Measurements from ENCODE around the gene ZNF281.
"Not testable (repeated sequence)": the region's sequence is repeated elsewhere in the genome, so short reads cannot be mapped to it uniquely, and the experiment has no call there.

Gene ZNF281

GRCh38 chr1:200409761-200410565 is at the start of gene ZNF281:
Gene ZNF281 (minus strand): TSS chr1:200410036. CDS start chr1:200409705, 331 bp downstream.
- DNase-seq (ENCODE audit: low spot score) = peak; percentile 95

- DNase-seq (ENCODE audit: low spot score) = no peak
Measured at GRCh38 chr1:200458780-200459179, 48.9 kb upstream of the ZNF281 start.

- no peak for DNase-seq (ENCODE audit: low spot score)
Measured at GRCh38 chr1:200457810-200458209, 48.0 kb upstream of the ZNF281 start.

GRCh38 chr1:200454425-200454824 is 44.6 kb upstream of the ZNF281 start:
- no peak for DNase-seq (ENCODE audit: low spot score)

- DNase-seq (ENCODE audit: low spot score) = no peak
Measured at GRCh38 chr1:200453553-200453905, 43.7 kb upstream of the ZNF281 start.

GRCh38 chr1:200452850-200453552 is 43.2 kb upstream of the ZNF281 start:
- DNase-seq (ENCODE audit: low spot score) = no peak

GRCh38 chr1:200448034-200448762 is 38.4 kb upstream of the ZNF281 start:
- no peak for DNase-seq (ENCODE audit: low spot score)

- DNase-seq (ENCODE audit: low spot score) = no peak
Measured at GRCh38 chr1:200445213-200445612, 35.4 kb upstream of the ZNF281 start.

- DNase-seq (ENCODE audit: low spot score) = no peak
Measured at GRCh38 chr1:200444478-200444877, 34.6 kb upstream of the ZNF281 start.

GRCh38 chr1:200443860-200444259 is 34.0 kb upstream of the ZNF281 start:
- DNase-seq (ENCODE audit: low spot score) = no peak

- DNase-seq (ENCODE audit: low spot score) = no peak
Measured at GRCh38 chr1:200442537-200443156, 32.8 kb upstream of the ZNF281 start.

- no peak for DNase-seq (ENCODE audit: low spot score)
Measured at GRCh38 chr1:200442023-200442422, 32.2 kb upstream of the ZNF281 start.

- DNase-seq (ENCODE audit: low spot score) = no peak
Measured at GRCh38 chr1:200438911-200439310, 29.1 kb upstream of the ZNF281 start.

- DNase-seq (ENCODE audit: low spot score) = not testable (repeated sequence)
Measured at GRCh38 chr1:200438413-200438812, 28.6 kb upstream of the ZNF281 start.

- no peak for DNase-seq (ENCODE audit: low spot score)
Measured at GRCh38 chr1:200437556-200438203, 27.8 kb upstream of the ZNF281 start.

- DNase-seq (ENCODE audit: low spot score) = no peak
Measured at GRCh38 chr1:200437088-200437487, 27.3 kb upstream of the ZNF281 start.

GRCh38 chr1:200436436-200436835 is 26.6 kb upstream of the ZNF281 start:
- DNase-seq (ENCODE audit: low spot score) = no peak

- DNase-seq (ENCODE audit: low spot score) = no peak
Measured at GRCh38 chr1:200435200-200435780, 25.5 kb upstream of the ZNF281 start.

- DNase-seq (ENCODE audit: low spot score) = no peak
Measured at GRCh38 chr1:200433586-200433985, 23.8 kb upstream of the ZNF281 start.

- no peak for DNase-seq (ENCODE audit: low spot score)
Measured at GRCh38 chr1:200432586-200432985, 22.8 kb upstream of the ZNF281 start.

- no peak for DNase-seq (ENCODE audit: low spot score)
Measured at GRCh38 chr1:200429221-200429751, 19.4 kb upstream of the ZNF281 start.

All from left forelimb (tissue), 1 donor.